ENCODE measurements around the gene IL10RB. TPM values are rescaled to one million over a fixed set of nuclear protein-coding genes. Genes with fewer than 3 reads are reported as not detected.

IL10RB gene
- total RNA-seq, 4 donors from 2014 or later: 15.7 to 104 (median 63.2) TPM

GRCh38 chr21:33279330-33279820, 13.2 kb downstream of the IL10RB start:
- intact Hi-C loops (cut with DNase I; ENCODE audit: low total_unique reads) (no loop called here), in situ Hi-C loops (cut with MboI; ENCODE audit: low pct_ligation_motif_present in 1 of 4, low pct_unique_long_range_greater_than_20kb in 1 of 4, low sequenced_read_pairs in 3 of 4) (no loop called here)
- Histone ChIP-seq H3K27ac (no peak overlapping the region), H3K4me1 (no peaks in the 10 kb centered on the region), H3K4me3 (no peak overlapping the region), H3K36me3 (peaks cover 0 to 66% (median 9%) of the 10 kb centered on the region in 4 donors), H3K9me3 (no peaks in the 10 kb centered on the region), H3K27me3 (no peaks in the 10 kb centered on the region)
- WGBS, 2 donors (ENCODE audit: low coverage in 1 of 2): 97 to 100% methylated on average over 3 of the region's 3 CpGs
- DNase-seq: no peak
- TF ChIP-seq POLR2AphosphoS5 (IDR thresholded peaks at IDR 0.05): no peak
- TF ChIP-seq EP300 (IDR thresholded peaks at IDR 0.05; ENCODE audit: low read depth): no peak
- TF ChIP-seq, protein P1, sequence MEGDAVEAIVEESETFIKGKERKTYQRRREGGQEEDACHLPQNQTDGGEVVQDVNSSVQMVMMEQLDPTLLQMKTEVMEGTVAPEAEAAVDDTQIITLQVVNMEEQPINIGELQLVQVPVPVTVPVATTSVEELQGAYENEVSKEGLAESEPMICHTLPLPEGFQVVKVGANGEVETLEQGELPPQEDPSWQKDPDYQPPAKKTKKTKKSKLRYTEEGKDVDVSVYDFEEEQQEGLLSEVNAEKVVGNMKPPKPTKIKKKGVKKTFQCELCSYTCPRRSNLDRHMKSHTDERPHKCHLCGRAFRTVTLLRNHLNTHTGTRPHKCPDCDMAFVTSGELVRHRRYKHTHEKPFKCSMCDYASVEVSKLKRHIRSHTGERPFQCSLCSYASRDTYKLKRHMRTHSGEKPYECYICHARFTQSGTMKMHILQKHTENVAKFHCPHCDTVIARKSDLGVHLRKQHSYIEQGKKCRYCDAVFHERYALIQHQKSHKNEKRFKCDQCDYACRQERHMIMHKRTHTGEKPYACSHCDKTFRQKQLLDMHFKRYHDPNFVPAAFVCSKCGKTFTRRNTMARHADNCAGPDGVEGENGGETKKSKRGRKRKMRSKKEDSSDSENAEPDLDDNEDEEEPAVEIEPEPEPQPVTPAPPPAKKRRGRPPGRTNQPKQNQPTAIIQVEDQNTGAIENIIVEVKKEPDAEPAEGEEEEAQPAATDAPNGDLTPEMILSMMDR (IDR thresholded peaks at IDR 0.05): no peak
- no peak for TF ChIP-seq POLR2A (IDR thresholded peaks at IDR 0.05)

- TF ChIP-seq POLR2A (IDR thresholded peaks at IDR 0.05) (no peak), POLR2AphosphoS5 (IDR thresholded peaks at IDR 0.05) (no peak), EP300 (IDR thresholded peaks at IDR 0.05; ENCODE audit: low read depth) (no peak)
- TF ChIP-seq, protein P1 (IDR thresholded peaks at IDR 0.05): no peak
- no peak overlapping the region for H3K27ac ChIP-seq
- intact Hi-C loops (cut with DNase I; ENCODE audit: low total_unique reads) (no loop called here), in situ Hi-C loops (cut with MboI; ENCODE audit: low pct_ligation_motif_present in 1 of 4, low pct_unique_long_range_greater_than_20kb in 1 of 4, low sequenced_read_pairs in 3 of 4) (no loop called here)
- peaks cover 0 to 5% (median 2%) of the 10 kb centered on the region in 4 donors for H3K4me1 ChIP-seq
- no peaks in the 10 kb centered on the region for H3K9me3 ChIP-seq
- WGBS, 2 donors (ENCODE audit: low coverage in 1 of 2): 96% methylated on average over 6 of the region's 6 CpGs; no CpG with 5 or more reads in 1 of the 2 donors
- no peak for DNase-seq
- H3K36me3 ChIP-seq: peaks cover 0 to 72% (median 7%) of the 10 kb centered on the region in 4 donors
- no peaks in the 10 kb centered on the region for H3K27me3 ChIP-seq
- H3K4me3 ChIP-seq: no peak overlapping the region
Measured at GRCh38 chr21:33281096-33281652, 15.0 kb downstream of the IL10RB start.

GRCh38 chr21:33283203-33283602, 17.0 kb downstream of the IL10RB start:
- WGBS, 2 donors (ENCODE audit: low coverage in 1 of 2): 94% methylated on average over 5 of the region's 5 CpGs; no CpG with 5 or more reads in 1 of the 2 donors
- in situ Hi-C loops (cut with MboI; ENCODE audit: low pct_ligation_motif_present in 1 of 4, low pct_unique_long_range_greater_than_20kb in 1 of 4, low sequenced_read_pairs in 3 of 4) (no loop called here), intact Hi-C loops (cut with DNase I; ENCODE audit: low total_unique reads) (no loop called here)
- Histone ChIP-seq H3K9me3 (no peaks in the 10 kb centered on the region), H3K4me3 (no peak overlapping the region), H3K36me3 (peaks cover 0 to 62% (median 7%) of the 10 kb centered on the region in 4 donors), H3K27ac (no peak overlapping the region), H3K4me1 (peaks cover 4 to 20% (median 8%) of the 10 kb centered on the region in 4 donors), H3K27me3 (no peaks in the 10 kb centered on the region)
- TF ChIP-seq EP300 (IDR thresholded peaks at IDR 0.05; ENCODE audit: low read depth) (no peak), POLR2AphosphoS5 (IDR thresholded peaks at IDR 0.05) (no peak), POLR2A (IDR thresholded peaks at IDR 0.05) (no peak)
- TF ChIP-seq, protein P1 (IDR thresholded peaks at IDR 0.05): no peak
- DNase-seq: no peak

DNA sequence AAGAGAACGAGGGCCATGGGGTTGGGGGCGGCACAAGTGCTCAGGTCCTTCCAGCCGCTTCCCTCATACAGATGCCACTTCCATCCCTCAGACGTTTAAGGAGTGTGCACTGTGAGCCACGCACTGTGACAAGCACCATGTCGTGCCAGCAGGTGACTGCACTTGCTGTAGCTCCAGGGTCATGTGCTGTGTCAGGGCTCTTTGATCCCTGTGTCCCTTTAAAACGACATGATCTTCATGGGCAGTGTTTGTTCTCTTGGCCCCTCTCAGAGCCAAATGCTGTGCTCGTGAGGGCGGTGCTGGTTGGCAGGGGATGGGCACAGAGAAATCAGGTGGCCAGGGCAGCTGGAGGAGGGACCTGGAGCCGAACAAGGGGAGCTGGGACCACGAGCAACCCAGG, 19.9 kb downstream of the IL10RB start:
- DNase-seq: no peak
- 76 to 80% methylated on average over 3 to 11 of the region's 11 CpGs for WGBS, 2 donors (ENCODE audit: low coverage in 1 of 2)
- Histone ChIP-seq H3K4me1 (peaks cover 4 to 31% (median 9%) of the 10 kb centered on the region in 4 donors), H3K36me3 (peaks cover 0 to 41% (median 0%) of the 10 kb centered on the region in 4 donors), H3K4me3 (no peak overlapping the region), H3K27me3 (no peaks in the 10 kb centered on the region), H3K27ac (peak overlapping the region; percentile 43 to 74 (median 68)), H3K9me3 (no peaks in the 10 kb centered on the region)
- intact Hi-C loops (cut with DNase I; ENCODE audit: low total_unique reads): no loop called here
- in situ Hi-C loops (cut with MboI; ENCODE audit: low pct_ligation_motif_present in 1 of 4, low pct_unique_long_range_greater_than_20kb in 1 of 4, low sequenced_read_pairs in 3 of 4): no loop called here
- TF ChIP-seq POLR2A (IDR thresholded peaks at IDR 0.05): no peak
- TF ChIP-seq EP300 (IDR thresholded peaks at IDR 0.05; ENCODE audit: low read depth): no peak
- TF ChIP-seq POLR2AphosphoS5 (IDR thresholded peaks at IDR 0.05): no peak
- TF ChIP-seq, protein P1 (IDR thresholded peaks at IDR 0.05): no peak

All from transverse colon (tissue), 4 donors.